Parathyroid adenoma (tissue), 2 donors: ENCODE measurements around the gene HHLA2.

ENCODE experiments used
- H2AFZ ChIP-seq: fragments of 300-600 bp; sonication (generic); one replicate; pipeline ENCODE4 v1.7.0; 2017; ENCODE audit warnings: antibody characterized with exemption, mild to moderate bottlenecking
- H3K27ac ChIP-seq: fragments of 300-600 bp; sonication (generic); one replicate; pipeline ENCODE4 v1.7.0; 2017
- H3K27me3 ChIP-seq: fragments of 300-600 bp; sonication (generic); one replicate; pipeline ENCODE4 v1.7.0; 2017; ENCODE audit warnings: low read length; ENCODE audit not compliant: control insufficient read depth, insufficient read depth
- H3K36me3 ChIP-seq: fragments of 300-600 bp; sonication (generic); one replicate; pipeline ENCODE4 v1.7.0; 2017; ENCODE audit warnings: low read length; ENCODE audit not compliant: control insufficient read depth, insufficient read depth
- H3K4me1 ChIP-seq: fragments of 300-600 bp; sonication (generic); one replicate; pipeline ENCODE4 v1.7.0; 2017; ENCODE audit warnings: control low read depth
- H3K4me2 ChIP-seq: fragments of 300-600 bp; sonication (generic); one replicate; pipeline ENCODE4 v1.7.0; 2017; ENCODE audit warnings: low read length
- H3K4me3 ChIP-seq: fragments of 300-600 bp; sonication (generic); one replicate; pipeline ENCODE4 v1.7.0; 2017; ENCODE audit warnings: low read depth, low read length
- H3K79me2 ChIP-seq: fragments of 300-600 bp; sonication (generic); one replicate; pipeline ENCODE4 v1.7.0; 2017; ENCODE audit warnings: control low read depth
- H3K9ac ChIP-seq: fragments of 300-600 bp; sonication (generic); one replicate; pipeline ENCODE4 v1.7.0; 2017; ENCODE audit warnings: mild to moderate bottlenecking
- H3K9me3 ChIP-seq: fragments of 300-600 bp; sonication (generic); one replicate; pipeline ENCODE4 v1.7.0; 2017; ENCODE audit warnings: low read length; ENCODE audit not compliant: control insufficient read depth
- CTCF ChIP-seq: fragments of 300-600 bp; sonication (generic); IDR thresholded peaks from one replicate; pipeline ENCODE4 v1.7.0; 2017; ENCODE audit warnings: antibody characterized with exemption, mild to moderate bottlenecking
- donor health status: primary hyperparathyroidism.

Gene HHLA2

GRCh38 chr3:108345492-108346205, 49.3 kb downstream of the HHLA2 start:
- Histone ChIP-seq H2AFZ (no peak overlapping the region), H3K36me3 (peaks cover 3% of the 10 kb centered on the region), H3K4me3 (no peak overlapping the region), H3K4me2 (no peak overlapping the region), H3K9ac (no peak overlapping the region), H3K9me3 (no peaks in the 10 kb centered on the region), H3K27ac (no peak overlapping the region), H3K4me1 (no peaks in the 10 kb centered on the region), H3K27me3 (no peaks in the 10 kb centered on the region), H3K79me2 (no peaks in the 10 kb centered on the region)
- TF ChIP-seq CTCF: no peak

GRCh38 chr3:108346301-108347227, 50.2 kb downstream of the HHLA2 start:
- Histone ChIP-seq H2AFZ (no peak overlapping the region), H3K27me3 (no peaks in the 10 kb centered on the region), H3K4me1 (no peaks in the 10 kb centered on the region), H3K4me2 (no peak overlapping the region), H3K79me2 (no peaks in the 10 kb centered on the region), H3K9ac (no peak overlapping the region), H3K27ac (no peak overlapping the region), H3K9me3 (no peaks in the 10 kb centered on the region), H3K4me3 (no peak overlapping the region), H3K36me3 (peaks cover 3% of the 10 kb centered on the region)
- no peak for TF ChIP-seq CTCF

GRCh38 chr3:108352176-108352575, 55.8 kb downstream of the HHLA2 start:
- peaks cover 3% of the 10 kb centered on the region for H3K36me3 ChIP-seq
- H3K79me2 ChIP-seq: no peaks in the 10 kb centered on the region
- H3K9me3 ChIP-seq: no peaks in the 10 kb centered on the region
- H3K27me3 ChIP-seq: no peaks in the 10 kb centered on the region
- no peak for TF ChIP-seq CTCF
- no peak overlapping the region for H3K4me2 ChIP-seq
- H3K4me3 ChIP-seq: no peak overlapping the region
- H2AFZ ChIP-seq: no peak overlapping the region
- no peak overlapping the region for H3K27ac ChIP-seq
- no peak overlapping the region for H3K9ac ChIP-seq
- no peaks in the 10 kb centered on the region for H3K4me1 ChIP-seq

DNA sequence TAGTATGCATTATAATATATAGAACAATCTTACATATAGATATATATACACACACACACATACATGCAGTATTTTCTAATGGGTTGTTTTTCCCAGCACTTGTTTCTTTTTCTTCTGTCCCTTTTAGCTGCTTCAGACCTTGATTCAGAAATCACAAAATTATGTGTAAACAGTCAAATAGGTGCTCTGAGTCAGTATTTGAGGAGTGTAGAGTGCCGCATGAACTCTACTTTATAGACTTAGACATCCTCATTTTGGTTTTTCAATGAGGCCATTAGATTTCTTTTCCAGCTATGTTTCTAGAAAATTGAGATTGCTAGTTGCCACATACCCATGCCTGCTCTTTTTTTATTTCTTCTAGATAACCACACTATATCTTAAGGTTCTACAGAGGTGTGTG, 58.2 kb downstream of the HHLA2 start:
- Histone ChIP-seq H3K9me3 (no peaks in the 10 kb centered on the region), H3K27me3 (no peaks in the 10 kb centered on the region), H3K4me1 (no peaks in the 10 kb centered on the region), H2AFZ (no peak overlapping the region), H3K4me3 (no peak overlapping the region), H3K9ac (no peak overlapping the region), H3K36me3 (no peaks in the 10 kb centered on the region), H3K79me2 (no peaks in the 10 kb centered on the region), H3K27ac (no peak overlapping the region), H3K4me2 (no peak overlapping the region)
- TF ChIP-seq CTCF: no peak
